CD8-positive, alpha-beta memory T cell (primary cell): ENCODE measurements around the gene THRB. TPM values are rescaled to one million over a fixed set of nuclear protein-coding genes. Genes with fewer than 3 reads are reported as not detected.
A peak's percentile ranks its signal among the peaks of the same experiment; 100 is the strongest.
"Not testable (repeated sequence)": the region's sequence is repeated elsewhere in the genome, so short reads cannot be mapped to it uniquely, and the experiment has no call there.

Experiments used
- CTCF ChIA-PET: fragments of 350-600 bp; sonication (Branson Sonifier 250); formaldehyde crosslinking; loops from one replicate; lab custom pipeline; 2021; ENCODE audit warnings: antibody characterized with exemption; lab: Charles Lee
- POLR2A ChIA-PET: fragments of 350-600 bp; sonication (Branson Sonifier 250); formaldehyde crosslinking; loops from one replicate; lab custom pipeline; 2021; ENCODE audit warnings: antibody characterized with exemption; lab: Charles Lee
- DNase-seq, 5 donors: peaks; one replicate each; pipeline versions ENCODE4 v3.0.0 to v3.0.0-alpha.2; 2020 to 2022; ENCODE audit warnings: mixed read lengths in 1 of 5
- H3K27ac ChIP-seq: one replicate; pipeline ENCODE4 v1.7.0; 2013; ENCODE audit warnings: low read depth, mild to moderate bottlenecking, low read length, moderate library complexity
- H3K27me3 ChIP-seq: 2 replicates; pipeline ENCODE4 v1.7.0; 2013; ENCODE audit warnings: low read length, mild to moderate bottlenecking; ENCODE audit not compliant: insufficient read depth, poor library complexity, severe bottlenecking
- H3K36me3 ChIP-seq: 2 replicates; pipeline ENCODE4 v1.7.0; 2013; ENCODE audit warnings: mild to moderate bottlenecking, low read length, moderate library complexity; ENCODE audit not compliant: insufficient read depth
- H3K4me1 ChIP-seq: 2 replicates; pipeline ENCODE4 v1.7.0; 2013; ENCODE audit warnings: mild to moderate bottlenecking, low read length, moderate library complexity; ENCODE audit not compliant: insufficient read depth
- H3K4me3 ChIP-seq: 2 replicates; pipeline ENCODE4 v1.7.0; 2013; ENCODE audit warnings: mild to moderate bottlenecking, low read length
- H3K9me3 ChIP-seq: 2 replicates; pipeline ENCODE4 v1.7.0; 2013; ENCODE audit warnings: mild to moderate bottlenecking, low read length
- H3K27ac Mint-ChIP-seq, 8 donors: one replicate each; pipeline ENCODE4 v1.8.0; 2020 to 2021; ENCODE audit warnings: mixed read lengths in 8 of 8, mild to moderate bottlenecking in 6 of 8, inconsistent platforms in 3 of 8, moderate library complexity in 3 of 8
- H3K27me3 Mint-ChIP-seq, 2 donors: one replicate each; pipeline ENCODE4 v1.8.0; 2020 to 2021; ENCODE audit warnings: mixed read lengths in 2 of 2, mild to moderate bottlenecking in 1 of 2, moderate library complexity in 1 of 2
- H3K36me3 Mint-ChIP-seq, 3 donors: one replicate each; pipeline ENCODE4 v1.8.0; 2020 to 2021; ENCODE audit warnings: mixed read lengths in 3 of 3, inconsistent platforms in 1 of 3, mild to moderate bottlenecking in 1 of 3
- H3K4me1 Mint-ChIP-seq, 3 donors: one replicate each; pipeline ENCODE4 v1.8.0; 2020 to 2021; ENCODE audit warnings: mixed read lengths in 3 of 3, inconsistent platforms in 1 of 3, mild to moderate bottlenecking in 1 of 3
- H3K4me3 Mint-ChIP-seq, 7 donors: one replicate each; pipeline ENCODE4 v1.8.0; 2020 to 2021; ENCODE audit warnings: mixed read lengths in 7 of 7, mild to moderate bottlenecking in 6 of 7, moderate library complexity in 4 of 7, inconsistent platforms in 2 of 7
- H3K9me3 Mint-ChIP-seq, 5 donors: one replicate each; pipeline ENCODE4 v1.8.0; 2020 to 2022; ENCODE audit warnings: mixed read lengths in 5 of 5, mild to moderate bottlenecking in 3 of 5, moderate library complexity in 2 of 5, inconsistent platforms in 1 of 5
- polyA plus RNA-seq: library from polyadenylated mRNA; unstranded; fragments of 300-500 nt; fragmentation: Illumina TruSeq; gene quantifications from one replicate; pipeline ENCODE4 v1.2.3, GENCODE V29; 2021
- total RNA-seq, 2 experiments: library from RNA; stranded (reverse); gene quantifications; one replicate each; pipeline ENCODE4 v1.2.3, GENCODE V29; 2021

THRB gene
- total and polyA plus RNA-seq, 3 experiments from 2014 or later: not detected

GRCh38 chr3:24094818-24095217 lies 399.8 kb downstream of the THRB start:
- DNase-seq, H3K4me1 ChIP-seq, H3K4me1 Mint-ChIP-seq, H3K9me3 ChIP-seq, POLR2A ChIA-PET, H3K36me3 ChIP-seq, H3K27me3 Mint-ChIP-seq, H3K36me3 Mint-ChIP-seq, H3K27ac Mint-ChIP-seq, H3K27me3 ChIP-seq, H3K27ac ChIP-seq, H3K4me3 Mint-ChIP-seq, CTCF ChIA-PET, H3K4me3 ChIP-seq: not testable (repeated sequence)
- peaks cover 0 to 13% (median 9%) of the 10 kb centered on the region in 5 donors for H3K9me3 Mint-ChIP-seq

- peaks cover 2 to 4% of the 10 kb centered on the region in 2 donors for H3K27me3 Mint-ChIP-seq
- no peak for DNase-seq
- no peak overlapping the region for H3K4me3 Mint-ChIP-seq
- Histone ChIP-seq H3K27me3 (no peaks in the 10 kb centered on the region), H3K27ac (no peak overlapping the region), H3K4me1 (no peaks in the 10 kb centered on the region), H3K36me3 (no peaks in the 10 kb centered on the region), H3K9me3 (no peaks in the 10 kb centered on the region), H3K4me3 (no peak overlapping the region)
- H3K36me3 Mint-ChIP-seq: peaks cover 0 to 6% (median 0%) of the 10 kb centered on the region in 3 donors
- ChIA-PET POLR2A (no interaction called here), CTCF (no interaction called here)
- no peak overlapping the region for H3K27ac Mint-ChIP-seq
- peaks cover 0 to 5% (median 0%) of the 10 kb centered on the region in 5 donors for H3K9me3 Mint-ChIP-seq
- no peaks in the 10 kb centered on the region for H3K4me1 Mint-ChIP-seq
These were observed 405.9 kb downstream of the THRB start for GRCh38 chr3:24088782-24089181.

- peaks cover 0 to 13% (median 0%) of the 10 kb centered on the region in 3 donors for H3K36me3 Mint-ChIP-seq
- Histone ChIP-seq H3K27me3 (no peaks in the 10 kb centered on the region), H3K9me3 (no peaks in the 10 kb centered on the region), H3K27ac (no peak overlapping the region), H3K4me3 (no peak overlapping the region), H3K4me1 (no peaks in the 10 kb centered on the region), H3K36me3 (no peaks in the 10 kb centered on the region)
- ChIA-PET CTCF (no interaction called here), POLR2A (no interaction called here)
- no peak overlapping the region for H3K4me3 Mint-ChIP-seq
- no peaks in the 10 kb centered on the region for H3K4me1 Mint-ChIP-seq
- peaks cover 8 to 10% of the 10 kb centered on the region in 2 donors for H3K27me3 Mint-ChIP-seq
- no peak for DNase-seq
- no peak overlapping the region for H3K27ac Mint-ChIP-seq
- peaks cover 0 to 10% (median 5%) of the 10 kb centered on the region in 5 donors for H3K9me3 Mint-ChIP-seq
These were observed 407.2 kb downstream of the THRB start for GRCh38 chr3:24087469-24087868.

GRCh38 chr3:24086617-24087404 lies 407.8 kb downstream of the THRB start:
- no peaks in the 10 kb centered on the region for H3K27me3 ChIP-seq
- no peak for DNase-seq
- no peak overlapping the region for H3K27ac ChIP-seq
- no peaks in the 10 kb centered on the region for H3K4me1 ChIP-seq
- H3K36me3 ChIP-seq: no peaks in the 10 kb centered on the region
- peaks cover 0 to 13% (median 5%) of the 10 kb centered on the region in 5 donors for H3K9me3 Mint-ChIP-seq
- H3K36me3 Mint-ChIP-seq: peaks cover 0 to 13% (median 0%) of the 10 kb centered on the region in 3 donors
- no peaks in the 10 kb centered on the region for H3K4me1 Mint-ChIP-seq
- POLR2A ChIA-PET: no interaction called here
- no peak overlapping the region for H3K27ac Mint-ChIP-seq
- H3K9me3 ChIP-seq: no peaks in the 10 kb centered on the region
- peaks cover 8 to 10% of the 10 kb centered on the region in 2 donors for H3K27me3 Mint-ChIP-seq
- H3K4me3 ChIP-seq: no peak overlapping the region
- CTCF ChIA-PET: no interaction called here
- no peak overlapping the region for H3K4me3 Mint-ChIP-seq

- POLR2A ChIA-PET: no interaction called here
- CTCF ChIA-PET: no interaction called here
These were observed 408.4 kb downstream of the THRB start for GRCh38 chr3:24086206-24086605.

GRCh38 chr3:24072193-24072592 lies 422.5 kb downstream of the THRB start:
- Histone ChIP-seq H3K27ac (no peak overlapping the region), H3K4me3 (no peak overlapping the region), H3K4me1 (no peaks in the 10 kb centered on the region), H3K36me3 (no peaks in the 10 kb centered on the region), H3K27me3 (no peaks in the 10 kb centered on the region), H3K9me3 (no peaks in the 10 kb centered on the region)
- DNase-seq: no peak
- Mint-ChIP-seq H3K9me3 (peaks cover 0 to 3% (median 0%) of the 10 kb centered on the region in 5 donors), H3K4me3 (no peak overlapping the region), H3K36me3 (peaks cover 0 to under 1% (median 0%) of the 10 kb centered on the region in 3 donors), H3K27ac (no peak overlapping the region), H3K27me3 (no peaks in the 10 kb centered on the region), H3K4me1 (no peaks in the 10 kb centered on the region)
- ChIA-PET POLR2A (no interaction called here), CTCF (no interaction called here)

More at GRCh38 chr3:24086206-24086605, 408.4 kb downstream of the THRB start:
- no peak overlapping the region for H3K27ac ChIP-seq
- no peaks in the 10 kb centered on the region for H3K4me1 ChIP-seq
- peaks cover 8 to 10% of the 10 kb centered on the region in 2 donors for H3K27me3 Mint-ChIP-seq
- H3K9me3 ChIP-seq: no peaks in the 10 kb centered on the region
- H3K4me3 Mint-ChIP-seq: no peak overlapping the region
- peaks cover 0 to 13% (median 0%) of the 10 kb centered on the region in 3 donors for H3K36me3 Mint-ChIP-seq
- no peaks in the 10 kb centered on the region for H3K4me1 Mint-ChIP-seq
- no peak overlapping the region for H3K27ac Mint-ChIP-seq
- no peak for DNase-seq
- H3K4me3 ChIP-seq: no peak overlapping the region
- H3K36me3 ChIP-seq: no peaks in the 10 kb centered on the region
- H3K27me3 ChIP-seq: no peaks in the 10 kb centered on the region
- peaks cover 0 to 15% (median 9%) of the 10 kb centered on the region in 5 donors for H3K9me3 Mint-ChIP-seq

- Histone ChIP-seq H3K36me3 (no peaks in the 10 kb centered on the region), H3K27ac (no peak overlapping the region), H3K4me1 (no peaks in the 10 kb centered on the region), H3K4me3 (no peak overlapping the region), H3K27me3 (no peaks in the 10 kb centered on the region), H3K9me3 (no peaks in the 10 kb centered on the region)
- Mint-ChIP-seq H3K27me3 (no peaks in the 10 kb centered on the region), H3K4me1 (no peaks in the 10 kb centered on the region), H3K27ac (peak overlapping the region in 1 of 8 donors; percentile 5), H3K9me3 (peaks cover 0 to 1% (median 0%) of the 10 kb centered on the region in 5 donors), H3K4me3 (no peak overlapping the region), H3K36me3 (no peaks in the 10 kb centered on the region)
- DNase-seq: no peak
- ChIA-PET POLR2A (no interaction called here), CTCF (no interaction called here)
These were observed 425.6 kb downstream of the THRB start for GRCh38 chr3:24069045-24069444.

- no peaks in the 10 kb centered on the region for H3K9me3 ChIP-seq
- H3K4me3 ChIP-seq: no peak overlapping the region
- no peak overlapping the region for H3K27ac ChIP-seq
- H3K27me3 ChIP-seq: no peaks in the 10 kb centered on the region
- no peak for DNase-seq
- ChIA-PET POLR2A (no interaction called here), CTCF (no interaction called here)
- no peaks in the 10 kb centered on the region for H3K4me1 Mint-ChIP-seq
- no peak overlapping the region for H3K4me3 Mint-ChIP-seq
- no peaks in the 10 kb centered on the region for H3K36me3 ChIP-seq
- no peaks in the 10 kb centered on the region for H3K36me3 Mint-ChIP-seq
- no peaks in the 10 kb centered on the region for H3K27me3 Mint-ChIP-seq
- H3K9me3 Mint-ChIP-seq: no peaks in the 10 kb centered on the region
- H3K4me1 ChIP-seq: no peaks in the 10 kb centered on the region
- H3K27ac Mint-ChIP-seq: no peak overlapping the region
These were observed 427.2 kb downstream of the THRB start for GRCh38 chr3:24067483-24067882.
